ENCODE data around the gene LRRC61. TPM values are rescaled to one million over a fixed set of nuclear protein-coding genes. Genes with fewer than 3 reads are reported as not detected.

Gene LRRC61
- total RNA-seq, 2 donors from 2014 or later = 0.77 to 27.0 TPM

- H3K27me3 ChIP-seq (ENCODE audit: control insufficient read depth, insufficient read depth, low read length, poor library complexity, severe bottlenecking) = no peaks in the 10 kb centered on the region
- H3K4me1 Mint-ChIP-seq = peaks cover 8% of the 10 kb centered on the region
- no peak overlapping the region for H3K27ac Mint-ChIP-seq
- no peaks in the 10 kb centered on the region for H3K27me3 Mint-ChIP-seq (ENCODE audit: insufficient read depth)
- H3K4me1 ChIP-seq (ENCODE audit: control insufficient read depth, insufficient read depth, low read length) = no peaks in the 10 kb centered on the region
- WGBS, 2 experiments (ENCODE audit: insufficient coverage in 1 of 2, insufficient read length in 1 of 2) = 97% methylated on average over 2 of the region's 2 CpGs; no CpG with 5 or more reads in 1 of the 2 experiments
- no peak overlapping the region for H3K27ac ChIP-seq (ENCODE audit: low read depth, low read length)
- H3K9me3 Mint-ChIP-seq = no peaks in the 10 kb centered on the region
- no peak overlapping the region for H3K4me3 ChIP-seq (ENCODE audit: low read length)
- H3K9ac ChIP-seq (ENCODE audit: extremely low read depth, low read length, poor library complexity, severe bottlenecking) = no peak overlapping the region
- H3K36me3 Mint-ChIP-seq (ENCODE audit: low read depth) = no peaks in the 10 kb centered on the region
- no peaks in the 10 kb centered on the region for H3K36me3 ChIP-seq (ENCODE audit: control insufficient read depth, insufficient read depth, low read length)
- no peak overlapping the region for H3K4me3 Mint-ChIP-seq
- peak; percentile 13 for DNase-seq
- no peak for TF ChIP-seq CTCF (conservative IDR thresholded peaks at IDR 0.05)
- H3K9me3 ChIP-seq (ENCODE audit: control insufficient read depth, low read length) = no peaks in the 10 kb centered on the region
Measured at GRCh38 chr7:150359622-150360362, 36.6 kb downstream of the LRRC61 start.

DNA sequence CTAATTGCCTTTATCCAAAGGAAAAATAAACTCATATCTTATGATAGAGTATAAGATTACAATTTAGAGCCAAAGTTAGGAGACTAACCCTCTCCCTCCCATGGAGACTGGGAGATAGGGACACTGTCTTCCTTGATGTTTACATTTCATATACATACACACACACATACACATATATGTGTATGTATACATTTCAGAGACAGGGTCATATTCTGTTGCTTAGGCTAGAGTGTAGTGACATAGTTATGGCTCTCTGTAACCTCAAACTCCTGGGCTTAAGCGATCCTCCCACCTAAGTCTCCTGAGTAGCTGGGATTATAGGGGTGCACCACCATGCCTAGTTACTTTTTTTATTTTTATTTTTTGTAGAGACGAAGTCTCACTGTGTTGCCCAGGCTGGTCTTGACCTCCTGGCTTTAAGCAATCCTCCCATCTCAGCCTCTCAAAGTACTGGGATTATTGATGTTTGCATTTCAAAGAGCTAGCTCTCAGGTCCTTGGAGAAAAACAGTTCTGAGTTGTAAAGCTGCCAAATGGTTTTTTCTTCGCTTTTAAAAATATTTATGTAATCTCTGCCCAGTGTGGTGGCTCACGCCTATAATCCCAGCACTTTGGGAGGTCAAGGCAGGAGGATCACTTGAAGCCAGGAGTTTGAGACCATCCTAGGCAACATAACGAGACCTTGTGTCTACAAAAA is 37.4 kb downstream of the LRRC61 start:
- H3K36me3 ChIP-seq (ENCODE audit: control insufficient read depth, insufficient read depth, low read length) = no peaks in the 10 kb centered on the region
- H3K9me3 ChIP-seq (ENCODE audit: control insufficient read depth, low read length) = no peaks in the 10 kb centered on the region
- Mint-ChIP-seq H3K27me3 (ENCODE audit: insufficient read depth) (no peaks in the 10 kb centered on the region), H3K9me3 (no peaks in the 10 kb centered on the region), H3K4me1 (peaks cover 8% of the 10 kb centered on the region), H3K27ac (no peak overlapping the region), H3K4me3 (no peak overlapping the region), H3K36me3 (ENCODE audit: low read depth) (no peaks in the 10 kb centered on the region)
- no peak for TF ChIP-seq CTCF (conservative IDR thresholded peaks at IDR 0.05)
- no peaks in the 10 kb centered on the region for H3K4me1 ChIP-seq (ENCODE audit: control insufficient read depth, insufficient read depth, low read length)
- no peak overlapping the region for H3K27ac ChIP-seq (ENCODE audit: low read depth, low read length)
- 81 to 84% methylated on average over 4 to 5 of the region's 5 CpGs for WGBS, 2 experiments (ENCODE audit: insufficient coverage in 1 of 2, insufficient read length in 1 of 2)
- H3K27me3 ChIP-seq (ENCODE audit: control insufficient read depth, insufficient read depth, low read length, poor library complexity, severe bottlenecking) = no peaks in the 10 kb centered on the region
- H3K9ac ChIP-seq (ENCODE audit: extremely low read depth, low read length, poor library complexity, severe bottlenecking) = no peak overlapping the region
- H3K4me3 ChIP-seq (ENCODE audit: low read length) = no peak overlapping the region
- peak; percentile 17 for DNase-seq

- H3K27ac Mint-ChIP-seq = no peak overlapping the region
- H3K4me1 ChIP-seq (ENCODE audit: control insufficient read depth, insufficient read depth, low read length) = no peaks in the 10 kb centered on the region
Measured at GRCh38 chr7:150361402-150361801, 38.2 kb downstream of the LRRC61 start.

More at GRCh38 chr7:150361402-150361801, 38.2 kb downstream of the LRRC61 start:
- TF ChIP-seq CTCF (conservative IDR thresholded peaks at IDR 0.05) = no peak
- Mint-ChIP-seq H3K4me3 (no peak overlapping the region), H3K36me3 (ENCODE audit: low read depth) (no peaks in the 10 kb centered on the region), H3K27me3 (ENCODE audit: insufficient read depth) (no peaks in the 10 kb centered on the region), H3K4me1 (peaks cover 8% of the 10 kb centered on the region), H3K9me3 (no peaks in the 10 kb centered on the region)
- Histone ChIP-seq H3K27ac (ENCODE audit: low read depth, low read length) (peak overlapping the region; percentile 27), H3K27me3 (ENCODE audit: control insufficient read depth, insufficient read depth, low read length, poor library complexity, severe bottlenecking) (no peaks in the 10 kb centered on the region), H3K4me3 (ENCODE audit: low read length) (no peak overlapping the region), H3K9me3 (ENCODE audit: control insufficient read depth, low read length) (no peaks in the 10 kb centered on the region), H3K9ac (ENCODE audit: extremely low read depth, low read length, poor library complexity, severe bottlenecking) (no peak overlapping the region), H3K36me3 (ENCODE audit: control insufficient read depth, insufficient read depth, low read length) (no peaks in the 10 kb centered on the region)
- no peak for DNase-seq
- WGBS, 2 experiments (ENCODE audit: insufficient coverage in 1 of 2, insufficient read length in 1 of 2) = 57 to 71% methylated on average over 7 of the region's 7 CpGs

All from endodermal cell (in vitro differentiated cells).